H1 (cell line): Measurements from ENCODE around the gene RPL39L. TPM values are rescaled to one million over a fixed set of nuclear protein-coding genes. Genes with fewer than 3 reads are reported as not detected.

ENCODE experiments used
- CTCF ChIA-PET: fragments of 300-600 bp; sonication (Branson Sonifier 250); formaldehyde crosslinking; loops from one replicate; lab custom pipeline; 2021; ENCODE audit not compliant: partially characterized antibody; lab: Charles Lee
- POLR2A ChIA-PET: fragments of 300-600 bp; sonication (Branson Sonifier 250); formaldehyde crosslinking; loops from one replicate; lab custom pipeline; 2021; ENCODE audit warnings: inconsistent platforms; ENCODE audit not compliant: partially characterized antibody; lab: Charles Lee
- DNase-seq, 2 experiments: peaks; one replicate each; pipeline versions ENCODE4 v3.0.0 to v3.0.0-alpha.2; 2010 to 2022; ENCODE audit warnings: low spot score in 2 of 2, low read depth in 1 of 2, mixed read lengths in 1 of 2
- FAIRE-seq: peaks from 2 replicates; lab custom pipeline; 2011; peaks lifted over from hg19 to GRCh38; lab: Jason Lieb, UNC
- H2AFZ ChIP-seq: 2 replicates; pipeline ENCODE4 v1.8.1; 2012; ENCODE audit warnings: low read length, inconsistent platforms
- H2AK5ac ChIP-seq: 2 replicates; pipeline ENCODE4 v1.6.1; 2013; ENCODE audit warnings: low read depth, low read length
- H2BK120ac ChIP-seq: replicated peaks from 2 replicates; pipeline ENCODE3; 2013; ENCODE audit warnings: low read depth, low read length, inconsistent platforms
- H2BK12ac ChIP-seq: 2 replicates; pipeline ENCODE4 v1.6.1; 2013; ENCODE audit warnings: low read depth, low read length
- H2BK15ac ChIP-seq: 2 replicates; pipeline ENCODE4 v1.6.1; 2013; ENCODE audit warnings: low read length
- H2BK20ac ChIP-seq: 2 replicates; pipeline ENCODE4 v1.6.1; 2013; ENCODE audit warnings: low read length
- H2BK5ac ChIP-seq: 2 replicates; pipeline ENCODE4 v1.6.1; 2013; ENCODE audit warnings: low read depth, low read length
- H3K14ac ChIP-seq: 2 replicates; pipeline ENCODE4 v1.6.1; 2013; ENCODE audit warnings: inconsistent platforms; ENCODE audit not compliant: insufficient read length
- H3K18ac ChIP-seq: 2 replicates; pipeline ENCODE4 v1.6.1; 2013; ENCODE audit warnings: low read length; ENCODE audit errors: extremely low read depth
- H3K23ac ChIP-seq: 2 replicates; pipeline ENCODE4 v1.6.1; 2013; ENCODE audit warnings: inconsistent platforms; ENCODE audit not compliant: insufficient read length
- H3K23me2 ChIP-seq: 2 replicates; pipeline ENCODE4 v1.6.1; 2013; ENCODE audit warnings: low read depth, low read length
- H3K27ac ChIP-seq: 2 replicates; pipeline ENCODE4 v1.6.1; 2011; ENCODE audit warnings: low read depth, low read length, inconsistent platforms
- H3K27me3 ChIP-seq, 4 experiments: replicated peaks in 1 of 4; 1 replicate in 1 of 4; 2 replicates in 3 of 4; pipeline versions ENCODE4 v1.6.1 to v1.8.1; 2011 to 2013; ENCODE audit warnings: low read length in 3 of 4, mild to moderate bottlenecking in 3 of 4, inconsistent platforms in 2 of 4, mixed read lengths in 2 of 4, moderate library complexity in 1 of 4; ENCODE audit not compliant: control insufficient read depth in 3 of 4, insufficient read depth in 3 of 4; ENCODE audit errors: extremely low read depth in 1 of 4
- H3K36me3 ChIP-seq, 4 experiments: 2 replicates each; pipeline versions ENCODE4 v1.6.1 to v1.8.1; 2011 to 2013; ENCODE audit warnings: mild to moderate bottlenecking in 4 of 4, low read length in 3 of 4, moderate library complexity in 2 of 4, control low read depth in 1 of 4, inconsistent platforms in 1 of 4; ENCODE audit not compliant: insufficient read depth in 4 of 4, control insufficient read depth in 2 of 4
- H3K4ac ChIP-seq: replicated peaks from 2 replicates; pipeline ENCODE3; 2013; ENCODE audit warnings: low read length, low read depth, mixed read lengths, inconsistent platforms; ENCODE audit not compliant: insufficient read length
- H3K4me1 ChIP-seq, 4 experiments: replicated peaks in 1 of 4; 1 replicate in 1 of 4; 2 replicates in 3 of 4; pipeline versions ENCODE4 v1.6.1 to v1.8.1; 2011 to 2013; ENCODE audit warnings: low read length in 3 of 4, inconsistent platforms in 2 of 4, mixed read lengths in 1 of 4; ENCODE audit not compliant: insufficient read depth in 4 of 4, control insufficient read depth in 3 of 4
- H3K4me2 ChIP-seq, 2 experiments: 2 replicates each; pipeline versions ENCODE4 v1.6.1 to v1.8.1; 2011 to 2013; ENCODE audit warnings: low read depth in 2 of 2, low read length in 2 of 2, control low read depth in 1 of 2, inconsistent platforms in 1 of 2, mild to moderate bottlenecking in 1 of 2; ENCODE audit not compliant: insufficient read depth in 1 of 2
- H3K4me3 ChIP-seq, 4 experiments: fragments of 200-600, 300-600 bp in 1 of 4; sonication (generic), shearing (Covaris generic), sonication (Bioruptor Twin) in 1 of 4; 2 replicates each; pipeline versions ENCODE4 v1.5.1 to v1.8.1; 2011 to 2016; ENCODE audit warnings: low read length in 4 of 4, low read depth in 3 of 4, control low read depth in 2 of 4, inconsistent platforms in 2 of 4, mild to moderate bottlenecking in 2 of 4, mixed read lengths in 1 of 4, moderate library complexity in 1 of 4; ENCODE audit not compliant: insufficient read depth in 2 of 4; ENCODE audit errors: extremely low read depth in 1 of 4
- H3K56ac ChIP-seq: replicated peaks from 2 replicates; pipeline ENCODE3; 2013; ENCODE audit warnings: low read depth, mild to moderate bottlenecking, mixed read lengths, low read length, inconsistent platforms; ENCODE audit not compliant: insufficient read length
- H3K79me1 ChIP-seq: 2 replicates; pipeline ENCODE4 v1.6.1; 2013; ENCODE audit warnings: low read depth, low read length, control low read depth
- H3K79me2 ChIP-seq, 2 experiments: 2 replicates each; pipeline versions ENCODE4 v1.6.1 to v1.8.1; 2012 to 2013; ENCODE audit warnings: low read length in 2 of 2, mild to moderate bottlenecking in 2 of 2, inconsistent platforms in 1 of 2; ENCODE audit not compliant: insufficient read depth in 2 of 2, control insufficient read depth in 1 of 2
- H3K9ac ChIP-seq, 4 experiments: replicated peaks in 1 of 4; 1 replicate in 1 of 4; 2 replicates in 3 of 4; pipeline versions ENCODE4 v1.6.1 to v1.8.1; 2011 to 2013; ENCODE audit warnings: low read depth in 3 of 4, low read length in 3 of 4, control low read depth in 2 of 4, mild to moderate bottlenecking in 2 of 4, moderate library complexity in 2 of 4, inconsistent platforms in 1 of 4; ENCODE audit errors: extremely low read depth in 1 of 4
- H3K9me3 ChIP-seq, 2 experiments: 2 replicates each; pipeline versions ENCODE4 v1.6.1 to v1.8.1; 2012 to 2013; ENCODE audit warnings: mild to moderate bottlenecking in 2 of 2, moderate library complexity in 2 of 2, control low read depth in 1 of 2, inconsistent platforms in 1 of 2, low read depth in 1 of 2, low read length in 1 of 2, mixed read lengths in 1 of 2; ENCODE audit not compliant: insufficient read depth in 2 of 2
- H4K20me1 ChIP-seq, 2 experiments: replicated peaks in 1 of 2; 2 replicates each; pipeline versions ENCODE3 to v1.8.1; 2011 to 2013; ENCODE audit warnings: inconsistent platforms in 2 of 2, low read length in 2 of 2, mild to moderate bottlenecking in 1 of 2; ENCODE audit not compliant: insufficient read depth in 2 of 2, control insufficient read depth in 1 of 2
- H4K5ac ChIP-seq: 2 replicates; pipeline ENCODE4 v1.6.1; 2013; ENCODE audit warnings: low read length, low read depth, mixed read lengths, inconsistent platforms; ENCODE audit not compliant: insufficient read length
- H4K8ac ChIP-seq: 2 replicates; pipeline ENCODE4 v1.8.0; 2013; ENCODE audit warnings: mild to moderate bottlenecking, moderate library complexity, low read length, inconsistent platforms; ENCODE audit not compliant: insufficient read depth; ENCODE audit errors: extremely low read depth
- H4K91ac ChIP-seq: replicated peaks from 2 replicates; pipeline ENCODE3; 2013; ENCODE audit warnings: low read length, mixed read lengths, inconsistent platforms; ENCODE audit not compliant: insufficient read length
- POLR2A ChIP-seq, 2 experiments: IDR thresholded peaks; 1 replicate in 1 of 2; 2 replicates in 1 of 2; pipeline ENCODE4 v1.6.1; 2011; ENCODE audit warnings: low read depth in 2 of 2, low read length in 2 of 2, mild to moderate bottlenecking in 2 of 2; ENCODE audit errors: control extremely low read depth in 1 of 2
- POLR2AphosphoS5 ChIP-seq: IDR thresholded peaks from 2 replicates; pipeline ENCODE4 v1.6.1; 2011; ENCODE audit warnings: low read depth, low read length
- YY1 ChIP-seq: IDR thresholded peaks from 2 replicates; pipeline ENCODE4 v1.6.1; 2011; ENCODE audit warnings: low read depth, mild to moderate bottlenecking, low read length
- WGBS, 2 experiments: shearing (Covaris generic) in 1 of 2; methylation state at CpG; one replicate each; pipeline versions ENCODE4 v1.1.6 to v1.1.7; 2013 to 2015; ENCODE audit warnings: low lambda C conversion rate in 2 of 2, mixed read lengths in 2 of 2, inconsistent platforms in 1 of 2, low coverage in 1 of 2, missing lambda C conversion rate in 1 of 2; ENCODE audit not compliant: insufficient replicate concordance in 2 of 2, insufficient coverage in 1 of 2, insufficient read length in 1 of 2; ENCODE audit errors: extremely low coverage in 1 of 2, missing lambda C conversion rate in 1 of 2; 5-methylcytosine and 5-hydroxymethylcytosine counted together
- polyA plus RNA-seq, 7 experiments: library from polyadenylated mRNA; depleted of rRNA in 3 of 7; stranded (reverse) in 5 of 7; unstranded in 2 of 7; fragments of >200 nt in 5 of 7; fragments of 200-250 nt in 2 of 7; gene quantifications; 1 replicate in 5 of 7; 2 replicates in 1 of 7; 4 replicates in 1 of 7; pipeline versions ENCODE4 v1.2.1 to v1.2.3, GENCODE V29; 2011 to 2013; ENCODE audit warnings: missing spikeins in 2 of 7, mixed read lengths in 2 of 7
- total RNA-seq: library from RNA; stranded (reverse); fragmentation: NEBNext Ultra II Directional; extraction: Animal tissue kit (Norgen Biotek cat#: 25700); gene quantifications from 2 replicates; pipeline ENCODE4 v1.2.1, GENCODE V29; 2021

Gene RPL39L
- total and polyA plus RNA-seq, 2 of the 8 experiments (the other 6 are each of a cell fraction or from before 2014, with no cell fraction given), result 51.8 to 67.7 TPM

GRCh38 chr3:187079090-187080022 is 59.9 kb downstream of the RPL39L start:
- no peak overlapping the region for H3K4me2 ChIP-seq
- peaks cover 0 to 4% (median 2%) of the 10 kb centered on the region in 4 experiments; a peak in 1 of 7 replicates for H3K4me1 ChIP-seq
- H4K5ac ChIP-seq, result no peak overlapping the region
- H3K27ac ChIP-seq, result peak overlapping the region; percentile 27
- H3K9ac ChIP-seq, result no peak overlapping the region
- no peak overlapping the region for H4K91ac ChIP-seq
- no peak for FAIRE-seq
- H2BK12ac ChIP-seq, result no peak overlapping the region
- no peak overlapping the region for H2BK120ac ChIP-seq
- H4K8ac ChIP-seq, result no peak overlapping the region
- WGBS, 2 experiments, result 92 to 100% methylated on average over 1 to 8 of the region's 8 CpGs
- H2AFZ ChIP-seq, result no peak overlapping the region
- no peak overlapping the region for H3K4me3 ChIP-seq
- H2BK5ac ChIP-seq, result no peak overlapping the region
- no peaks in the 10 kb centered on the region for H3K23me2 ChIP-seq
- H3K23ac ChIP-seq, result no peak overlapping the region
- no peak overlapping the region for H3K4ac ChIP-seq
- H2AK5ac ChIP-seq, result no peak overlapping the region
- TF ChIP-seq POLR2A (IDR thresholded peaks at IDR 0.05; ENCODE audit: control extremely low read depth in 1 of 2, low read depth in 2 of 2, low read length in 2 of 2) (peak in 1 of 2 experiments; percentile 47; a peak in 2 of 3 replicates), YY1 (no peak), POLR2AphosphoS5 (0 out of 2 replicates have a peak, but pooled peaks have one; percentile 33)
- H3K79me2 ChIP-seq, result no peaks in the 10 kb centered on the region
- H3K9me3 ChIP-seq, result no peaks in the 10 kb centered on the region
- H4K20me1 ChIP-seq, result no peaks in the 10 kb centered on the region
- H3K18ac ChIP-seq, result no peak overlapping the region
- H2BK20ac ChIP-seq, result no peak overlapping the region
- peak in 1 of 2 experiments; percentile 44 for DNase-seq
- H2BK15ac ChIP-seq, result no peak overlapping the region
- H3K14ac ChIP-seq, result no peak overlapping the region
- no peaks in the 10 kb centered on the region; the same call in 1 of the 2 replicates for H3K79me1 ChIP-seq
- peaks cover 4 to 37% (median 17%) of the 10 kb centered on the region in 4 experiments; a peak in 7 of 8 replicates for H3K36me3 ChIP-seq
- H3K27me3 ChIP-seq, result no peaks in the 10 kb centered on the region
- ChIA-PET POLR2A (no interaction called here), CTCF (interaction anchor here (0.6 kb wide), 1 partner anchor 62 kb away, joined by 3 read pairs; no protein-coding TSS in a partner anchor)
- H3K56ac ChIP-seq, result no peak overlapping the region
